HUES6 (cell line): ENCODE data around the gene SLC11A2.

Experiments
- H3K27ac ChIP-seq: 2 replicates; pipeline ENCODE4 v1.7.0; 2013; ENCODE audit warnings: low read depth, mild to moderate bottlenecking, low read length, inconsistent platforms
- H3K27me3 ChIP-seq: 2 replicates; pipeline ENCODE4 v1.6.1; 2013; ENCODE audit warnings: low read length; ENCODE audit not compliant: control insufficient read depth, insufficient read depth
- H3K36me3 ChIP-seq: 2 replicates; pipeline ENCODE4 v1.6.1; 2013; ENCODE audit warnings: low read length; ENCODE audit not compliant: control insufficient read depth, insufficient read depth
- H3K4me1 ChIP-seq: 2 replicates; pipeline ENCODE4 v1.6.1; 2013; ENCODE audit warnings: low read length; ENCODE audit not compliant: control insufficient read depth, insufficient read depth
- H3K4me3 ChIP-seq: 2 replicates; pipeline ENCODE4 v1.5.1; 2013; ENCODE audit warnings: low read depth, low read length
- H3K9ac ChIP-seq: one replicate; pipeline ENCODE4 v1.6.1; 2013; ENCODE audit warnings: mild to moderate bottlenecking, low read length
- H3K9me3 ChIP-seq: 2 replicates; pipeline ENCODE4 v1.6.1; 2013; ENCODE audit warnings: low read depth, low read length; ENCODE audit not compliant: control insufficient read depth, insufficient read depth

The SLC11A2 gene

DNA sequence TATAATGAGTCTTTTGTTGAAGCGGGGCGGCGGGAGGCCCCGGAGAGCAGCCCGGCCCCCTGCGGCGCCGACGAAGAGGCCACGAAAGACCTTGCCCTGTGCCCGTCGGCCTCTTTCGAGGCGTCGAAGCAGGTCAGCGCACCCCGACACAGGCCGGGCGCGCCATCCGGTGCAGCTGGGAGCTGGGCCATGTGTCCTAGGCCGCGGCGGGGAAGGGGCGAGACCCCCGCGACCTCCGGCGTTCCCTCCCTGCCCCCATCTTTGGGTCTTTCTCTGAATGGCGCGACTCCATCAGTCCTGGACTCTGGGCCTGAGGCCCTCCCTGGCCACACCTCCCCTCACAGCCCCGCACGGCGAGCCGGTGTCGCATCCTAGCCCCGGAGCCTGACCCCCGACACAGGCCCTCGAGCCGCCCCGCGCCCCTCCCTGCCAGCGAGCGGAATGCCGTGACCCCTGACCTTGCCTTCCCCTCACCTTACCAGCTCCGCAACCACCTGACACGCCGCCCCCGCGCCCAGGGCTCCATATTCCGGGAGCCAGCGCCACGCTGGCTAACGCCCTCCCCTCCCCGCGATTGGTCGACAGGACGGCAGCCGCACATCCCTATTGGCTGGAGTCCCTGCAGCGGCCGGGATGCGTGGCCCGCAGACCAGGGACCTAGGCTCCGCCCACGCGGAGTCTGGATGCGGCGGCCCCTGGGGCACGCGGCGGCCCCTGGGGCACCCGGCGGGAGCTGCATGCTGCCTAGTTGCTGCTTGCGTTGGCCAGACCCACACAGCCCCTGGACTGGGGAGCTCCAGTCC is at the start of gene SLC11A2:
SLC11A2 (minus strand) TSS at position 549 of the 803 bp plus-strand sequence. CDS start 15,656 bp downstream, outside the sequence.
- no peaks in the 10 kb centered on the region for H3K27me3 ChIP-seq
- peak within 1 kb of the TSS; percentile 94 for H3K9ac ChIP-seq
- H3K4me3 ChIP-seq = peak within 1 kb of the TSS; percentile 85
- no peaks in the 10 kb centered on the region for H3K9me3 ChIP-seq
- peak within 1 kb of the TSS; percentile 97 for H3K27ac ChIP-seq
- peaks cover 27% of the 10 kb centered on the region for H3K4me1 ChIP-seq
- no peaks in the 10 kb centered on the region for H3K36me3 ChIP-seq

GRCh38 chr12:51075390-51075789 is 49.2 kb upstream of the SLC11A2 start:
- Histone ChIP-seq H3K36me3 (peaks cover 45% of the 10 kb centered on the region), H3K9ac (no peak overlapping the region), H3K27ac (no peak overlapping the region), H3K4me1 (no peaks in the 10 kb centered on the region), H3K4me3 (no peak overlapping the region), H3K9me3 (no peaks in the 10 kb centered on the region), H3K27me3 (no peaks in the 10 kb centered on the region)

- no peak overlapping the region for H3K9ac ChIP-seq
- peaks cover 72% of the 10 kb centered on the region for H3K36me3 ChIP-seq
- H3K9me3 ChIP-seq = no peaks in the 10 kb centered on the region
- no peak overlapping the region for H3K27ac ChIP-seq
- H3K4me3 ChIP-seq = no peak overlapping the region
- H3K27me3 ChIP-seq = no peaks in the 10 kb centered on the region
- H3K4me1 ChIP-seq = no peaks in the 10 kb centered on the region
These were observed 45.5 kb upstream of the SLC11A2 start for GRCh38 chr12:51071663-51072062.

DNA sequence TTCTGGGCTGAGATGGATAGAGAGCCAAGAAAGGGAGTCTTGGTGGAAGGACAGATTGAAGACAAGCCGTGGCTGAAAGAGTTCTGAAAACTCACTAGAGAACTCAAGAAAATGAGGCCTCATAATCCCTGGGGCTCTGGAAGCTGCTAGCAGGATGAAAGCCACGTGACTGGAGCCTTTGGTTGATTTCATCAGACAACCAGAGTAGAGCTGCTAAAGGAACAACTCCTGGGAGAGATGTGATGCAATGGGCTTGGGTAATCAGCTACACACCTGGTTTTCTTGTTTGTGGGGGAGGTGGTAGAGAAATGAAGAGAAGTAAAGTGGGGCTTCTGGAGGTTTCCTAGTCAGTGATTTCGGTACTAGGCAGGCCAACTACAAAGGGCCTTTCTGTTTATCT is 43.8 kb upstream of the SLC11A2 start:
- Histone ChIP-seq H3K36me3 (peaks cover 76% of the 10 kb centered on the region), H3K4me1 (no peaks in the 10 kb centered on the region), H3K27ac (no peak overlapping the region), H3K27me3 (no peaks in the 10 kb centered on the region), H3K4me3 (no peak overlapping the region), H3K9ac (no peak overlapping the region), H3K9me3 (no peaks in the 10 kb centered on the region)

- no peaks in the 10 kb centered on the region for H3K4me1 ChIP-seq
- H3K27me3 ChIP-seq = no peaks in the 10 kb centered on the region
- H3K9ac ChIP-seq = no peak overlapping the region
- no peaks in the 10 kb centered on the region for H3K9me3 ChIP-seq
- no peak overlapping the region for H3K27ac ChIP-seq
- peaks cover 85% of the 10 kb centered on the region for H3K36me3 ChIP-seq
- H3K4me3 ChIP-seq = no peak overlapping the region
These were observed 41.6 kb upstream of the SLC11A2 start for GRCh38 chr12:51067771-51068170.

DNA sequence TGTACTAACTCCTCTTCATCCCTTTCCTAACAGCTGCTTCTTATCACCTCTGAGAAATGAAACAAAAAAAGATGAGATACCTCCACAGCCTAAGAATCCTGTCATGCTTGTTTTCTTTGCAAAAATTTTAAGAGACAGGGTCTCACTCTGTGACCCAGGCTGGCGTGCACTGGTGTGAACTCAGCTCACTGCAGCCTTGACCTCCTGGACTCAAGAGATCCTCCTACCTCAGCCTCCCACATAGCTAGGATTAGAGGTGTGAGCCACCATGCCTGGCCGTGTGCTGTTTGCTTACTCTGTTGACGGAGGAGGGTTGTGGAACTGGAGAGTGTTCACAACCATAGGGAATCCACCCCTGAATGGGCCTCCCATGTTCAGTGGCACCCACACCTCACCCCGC is 41.0 kb upstream of the SLC11A2 start:
- Histone ChIP-seq H3K9ac (no peak overlapping the region), H3K4me3 (no peak overlapping the region), H3K27me3 (no peaks in the 10 kb centered on the region), H3K9me3 (no peaks in the 10 kb centered on the region), H3K36me3 (peaks cover 87% of the 10 kb centered on the region), H3K27ac (no peak overlapping the region), H3K4me1 (no peaks in the 10 kb centered on the region)

DNA sequence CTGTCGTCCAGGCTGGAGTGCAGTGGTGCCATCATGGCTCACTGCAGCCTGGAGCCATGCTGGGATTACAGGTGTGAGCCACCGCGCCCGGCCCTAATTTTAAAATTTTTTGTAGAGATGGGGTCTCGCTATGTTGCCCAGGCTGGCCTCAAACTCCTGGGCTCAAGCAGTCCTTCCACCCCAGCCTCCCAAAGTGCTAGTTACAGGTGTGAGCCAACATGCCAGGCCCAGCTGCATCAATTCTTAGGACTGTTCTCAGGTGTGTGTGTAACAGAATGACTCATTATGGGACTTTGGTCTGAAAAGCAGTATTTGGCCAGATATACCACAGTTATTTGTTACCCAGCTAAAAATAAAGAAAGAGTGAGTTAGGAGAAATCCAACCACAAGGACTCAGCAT is 39.3 kb upstream of the SLC11A2 start:
- H3K27me3 ChIP-seq = no peaks in the 10 kb centered on the region
- no peaks in the 10 kb centered on the region for H3K4me1 ChIP-seq
- H3K4me3 ChIP-seq = no peak overlapping the region
- H3K27ac ChIP-seq = no peak overlapping the region
- H3K9me3 ChIP-seq = no peaks in the 10 kb centered on the region
- no peak overlapping the region for H3K9ac ChIP-seq
- H3K36me3 ChIP-seq = peaks cover 86% of the 10 kb centered on the region

DNA sequence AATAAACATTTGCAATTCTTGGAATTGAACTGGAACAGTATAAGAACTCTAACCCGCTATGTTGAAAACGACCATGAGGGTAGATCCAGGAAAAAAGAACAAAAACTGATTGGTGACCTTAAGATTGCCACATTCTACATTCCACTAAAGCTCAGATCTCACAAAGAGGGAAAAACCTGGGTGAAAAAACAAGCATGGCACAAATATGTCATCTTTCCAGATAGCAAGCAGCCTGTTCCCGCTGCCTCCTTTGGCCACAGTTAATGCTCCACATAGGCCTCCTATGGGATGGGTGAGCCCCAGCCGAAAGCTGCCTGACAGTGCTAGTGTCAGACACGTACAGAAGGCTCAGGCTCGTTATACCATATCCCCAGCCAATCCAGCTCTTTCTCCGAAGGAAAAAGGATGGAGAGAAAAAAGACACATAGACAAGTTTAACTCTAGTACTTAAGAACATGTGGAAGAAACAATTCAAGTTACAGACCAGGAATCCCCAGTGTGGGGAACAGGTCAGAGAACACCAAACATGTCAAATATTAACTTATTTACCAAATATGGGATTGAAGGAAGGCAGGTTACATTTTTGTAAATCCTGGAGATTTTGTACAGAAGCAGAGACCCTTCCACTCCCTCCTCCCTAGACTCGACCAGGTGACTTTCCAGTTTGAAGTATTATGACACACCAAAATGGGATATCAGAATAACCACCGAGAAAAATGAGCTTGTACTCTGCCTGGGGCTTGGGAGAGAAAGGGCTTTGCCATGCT is 36.6 kb upstream of the SLC11A2 start:
- Histone ChIP-seq H3K27me3 (no peaks in the 10 kb centered on the region), H3K27ac (no peak overlapping the region), H3K36me3 (peaks cover 91% of the 10 kb centered on the region), H3K9me3 (no peaks in the 10 kb centered on the region), H3K9ac (no peak overlapping the region), H3K4me3 (no peak overlapping the region), H3K4me1 (no peaks in the 10 kb centered on the region)

GRCh38 chr12:51059086-51059485 is 32.9 kb upstream of the SLC11A2 start:
- Histone ChIP-seq H3K4me3 (no peak overlapping the region), H3K9me3 (no peaks in the 10 kb centered on the region), H3K36me3 (peaks cover 93% of the 10 kb centered on the region), H3K9ac (no peak overlapping the region), H3K27me3 (no peaks in the 10 kb centered on the region), H3K27ac (no peak overlapping the region), H3K4me1 (no peaks in the 10 kb centered on the region)

GRCh38 chr12:51056242-51056641 is 30.1 kb upstream of the SLC11A2 start:
- H3K36me3 ChIP-seq = peaks cover 83% of the 10 kb centered on the region

GRCh38 chr12:51055060-51055459 is 28.9 kb upstream of the SLC11A2 start:
- peaks cover 74% of the 10 kb centered on the region for H3K36me3 ChIP-seq

More at GRCh38 chr12:51056242-51056641, 30.1 kb upstream of the SLC11A2 start:
- Histone ChIP-seq H3K9me3 (no peaks in the 10 kb centered on the region), H3K4me1 (no peaks in the 10 kb centered on the region), H3K4me3 (no peak overlapping the region), H3K9ac (no peak overlapping the region), H3K27me3 (no peaks in the 10 kb centered on the region), H3K27ac (no peak overlapping the region)

More at GRCh38 chr12:51055060-51055459, 28.9 kb upstream of the SLC11A2 start:
- Histone ChIP-seq H3K9me3 (no peaks in the 10 kb centered on the region), H3K4me3 (no peak overlapping the region), H3K27me3 (no peaks in the 10 kb centered on the region), H3K9ac (no peak overlapping the region), H3K4me1 (no peaks in the 10 kb centered on the region), H3K27ac (no peak overlapping the region)
